Cerebellar cortex (tissue), 1 donor: Measurements from ENCODE around the gene NKD1.
"Not testable (repeated sequence)": the region's sequence is repeated elsewhere in the genome, so short reads cannot be mapped to it uniquely, and the experiment has no call there.

Experiments used
- DNase-seq: peaks from one replicate; pipeline ENCODE4 v3.0.0-alpha.2; 2015; ENCODE audit warnings: low spot score

NKD1 gene

GRCh38 chr16:50548125-50548908, at the start of gene NKD1:
Gene NKD1, plus strand, starts transcription at chr16:50548396. Its CDS starts 158 bp downstream, at chr16:50548554.
- peak; percentile 38 for DNase-seq

- no peak for DNase-seq
Measured at GRCh38 chr16:50498431-50499155, 49.6 kb upstream of the NKD1 start.

- no peak for DNase-seq
Measured at GRCh38 chr16:50499254-50499653, 48.9 kb upstream of the NKD1 start.

GRCh38 chr16:50500171-50500874, 47.9 kb upstream of the NKD1 start:
- DNase-seq = no peak

GRCh38 chr16:50501251-50501650, 46.9 kb upstream of the NKD1 start:
- no peak for DNase-seq

- no peak for DNase-seq
Measured at GRCh38 chr16:50501986-50502615, 46.1 kb upstream of the NKD1 start.

GRCh38 chr16:50502616-50503011, 45.6 kb upstream of the NKD1 start:
- no peak for DNase-seq

GRCh38 chr16:50503868-50504531, 44.2 kb upstream of the NKD1 start:
- DNase-seq = not testable (repeated sequence)

GRCh38 chr16:50505115-50505514, 43.1 kb upstream of the NKD1 start:
- no peak for DNase-seq

- no peak for DNase-seq
Measured at GRCh38 chr16:50505714-50506542, 42.3 kb upstream of the NKD1 start.

- DNase-seq = no peak
Measured at GRCh38 chr16:50506543-50506937, 41.7 kb upstream of the NKD1 start.

- no peak for DNase-seq
Measured at GRCh38 chr16:50507397-50507796, 40.8 kb upstream of the NKD1 start.

- peak; percentile 8 for DNase-seq
Measured at GRCh38 chr16:50509521-50510341, 38.5 kb upstream of the NKD1 start.

- DNase-seq = no peak
Measured at GRCh38 chr16:50515218-50515617, 33.0 kb upstream of the NKD1 start.

- DNase-seq = no peak
Measured at GRCh38 chr16:50516401-50516800, 31.8 kb upstream of the NKD1 start.

- no peak for DNase-seq
Measured at GRCh38 chr16:50516890-50517289, 31.3 kb upstream of the NKD1 start.

GRCh38 chr16:50517450-50518252, 30.5 kb upstream of the NKD1 start:
- DNase-seq = no peak

GRCh38 chr16:50519001-50519400, 29.2 kb upstream of the NKD1 start:
- no peak for DNase-seq

- no peak for DNase-seq
Measured at GRCh38 chr16:50519602-50520001, 28.6 kb upstream of the NKD1 start.
